ENCODE measurements around the gene ACTR3. TPM values are rescaled to one million over a fixed set of nuclear protein-coding genes. Genes with fewer than 3 reads are reported as not detected.

ACTR3 gene
- total and polyA plus RNA-seq, 9 donors = 41.7 to 167 (median 133) TPM

- peaks cover 4% of the 10 kb centered on the region for H3K4me1 ChIP-seq (ENCODE audit: insufficient read depth)
- no peaks in the 10 kb centered on the region for H3K36me3 ChIP-seq
- no peak overlapping the region for H3K27ac ChIP-seq
- whole genome bisulfite sequencing, 3 donors = 78 to 86% (median 80%) methylated on average over 8 of the region's 8 CpGs
- intact Hi-C loops (cut with DNase I) = no loop called here
- no peaks in the 10 kb centered on the region for H3K9me3 ChIP-seq
- H3K27me3 ChIP-seq = no peaks in the 10 kb centered on the region
- no peak for DNase-seq
- TF ChIP-seq EP300 (IDR thresholded peaks at IDR 0.05) (no peak), CTCF (IDR thresholded peaks at IDR 0.05) (no peak), POLR2A (IDR thresholded peaks at IDR 0.05) (no peak)
- no peak overlapping the region for H3K4me3 ChIP-seq
These were observed 87.3 kb downstream of the ACTR3 start for GRCh38 chr2:113977060-113977659.

GRCh38 chr2:113977660-113978523, 88.0 kb downstream of the ACTR3 start:
- no peaks in the 10 kb centered on the region for H3K36me3 ChIP-seq
- intact Hi-C loops (cut with DNase I) = no loop called here
- peaks cover 4% of the 10 kb centered on the region for H3K4me1 ChIP-seq (ENCODE audit: insufficient read depth)
- H3K4me3 ChIP-seq = no peak overlapping the region
- TF ChIP-seq CTCF (IDR thresholded peaks at IDR 0.05) (no peak), POLR2A (IDR thresholded peaks at IDR 0.05) (no peak), EP300 (IDR thresholded peaks at IDR 0.05) (no peak)
- no peak for DNase-seq
- 19 to 28% (median 21%) methylated on average over 16 of the region's 16 CpGs for WGBS, 3 donors
- H3K9me3 ChIP-seq = no peaks in the 10 kb centered on the region
- no peaks in the 10 kb centered on the region for H3K27me3 ChIP-seq
- H3K27ac ChIP-seq = no peak overlapping the region

- H3K27me3 ChIP-seq = no peaks in the 10 kb centered on the region
- intact Hi-C loops (cut with DNase I) = no loop called here
- peaks cover 4% of the 10 kb centered on the region for H3K4me1 ChIP-seq (ENCODE audit: insufficient read depth)
- no peaks in the 10 kb centered on the region for H3K9me3 ChIP-seq
- 94 to 95% (median 95%) methylated on average over 20 of the region's 20 CpGs for WGBS, 3 donors
- no peak for DNase-seq
- H3K36me3 ChIP-seq = no peaks in the 10 kb centered on the region
- H3K4me3 ChIP-seq = no peak overlapping the region
- TF ChIP-seq EP300 (IDR thresholded peaks at IDR 0.05) (no peak), CTCF (IDR thresholded peaks at IDR 0.05) (no peak), POLR2A (IDR thresholded peaks at IDR 0.05) (no peak)
- no peak overlapping the region for H3K27ac ChIP-seq
These were observed 88.8 kb downstream of the ACTR3 start for GRCh38 chr2:113978524-113979190.

GRCh38 chr2:113979191-113980128, 89.6 kb downstream of the ACTR3 start:
- H3K27me3 ChIP-seq = no peaks in the 10 kb centered on the region
- intact Hi-C loops (cut with DNase I) = no loop called here
- H3K4me1 ChIP-seq (ENCODE audit: insufficient read depth) = peaks cover 4% of the 10 kb centered on the region
- H3K4me3 ChIP-seq = no peak overlapping the region
- H3K9me3 ChIP-seq = no peaks in the 10 kb centered on the region
- H3K27ac ChIP-seq = no peak overlapping the region
- TF ChIP-seq CTCF (IDR thresholded peaks at IDR 0.05) = peak in 1 of 3 donors; percentile 11
- TF ChIP-seq EP300 (IDR thresholded peaks at IDR 0.05) = no peak
- WGBS, 3 donors = 61 to 73% (median 64%) methylated on average over 69 to 93 of the region's 93 CpGs
- DNase-seq = peak in 3 of 5 donors; percentile 18 to 41 (median 28)
- H3K36me3 ChIP-seq = no peaks in the 10 kb centered on the region

Data from ovary (tissue), 9 donors.